ENCODE measurements around the gene GTPBP4. TPM values are rescaled to one million over a fixed set of nuclear protein-coding genes. Genes with fewer than 3 reads are reported as not detected.

GTPBP4 gene
- total and polyA plus RNA-seq, 2 of the 13 experiments (the other 11 are each of a cell fraction or from before 2014, with no cell fraction given) = 24.1 to 85.5 TPM

DNA sequence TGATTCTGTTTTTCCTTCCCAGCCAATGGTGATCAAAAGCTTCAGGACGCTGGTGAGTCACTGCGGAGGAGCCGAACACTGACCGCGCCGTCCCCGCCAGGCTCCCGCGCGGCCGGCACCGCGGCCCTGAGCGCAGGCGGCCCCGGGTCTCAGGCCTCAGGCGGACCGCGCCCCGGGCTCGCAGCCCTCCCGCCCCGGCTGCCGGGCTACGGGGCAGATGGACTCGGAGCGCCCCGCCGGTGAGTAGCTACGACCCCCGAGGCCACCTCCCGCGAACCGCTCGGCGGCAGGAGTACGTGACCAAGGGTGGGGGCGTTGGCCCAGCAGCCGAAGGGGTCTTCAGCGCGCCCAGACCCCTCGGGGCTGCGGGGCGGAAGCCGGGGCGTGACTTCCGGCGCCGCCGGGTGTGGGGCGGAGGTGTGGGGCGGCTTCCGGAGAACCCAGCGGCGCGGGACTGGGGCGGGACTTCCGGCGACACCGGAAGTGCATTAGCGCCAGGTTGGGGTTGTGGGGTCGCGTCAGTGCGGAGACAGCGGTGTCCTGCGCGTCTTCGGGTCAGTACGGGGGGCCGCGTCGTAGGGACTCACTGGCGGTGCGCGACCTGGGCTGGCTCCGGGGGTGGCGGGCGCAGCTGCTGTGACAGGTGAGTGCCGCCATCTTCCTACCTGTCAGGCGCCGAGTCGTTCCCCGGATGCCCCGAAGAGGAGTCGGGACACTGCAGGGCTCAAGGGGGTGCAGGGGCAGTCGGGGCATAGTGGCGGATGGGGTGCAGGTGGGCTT is 68.3 kb downstream of the GTPBP4 start, which contains the start of gene WDR37 (continued):
- peak; percentile 88 for TF ChIP-seq MYPOP (CRISPR knock-in tag; IDR thresholded peaks at IDR 0.05)
- no peak for TF ChIP-seq SOX13 (IDR thresholded peaks at IDR 0.05)
- TF ChIP-seq SOX13 (CRISPR knock-in tag; conservative IDR thresholded peaks at IDR 0.05 in 1 of 2, IDR thresholded peaks at IDR 0.05 in 1 of 2) = peak in 1 of 2 experiments; percentile 27; a peak in 1 of 4 replicates
- no peak for TF ChIP-seq ZMYM3 (CRISPR knock-in tag; IDR thresholded peaks at IDR 0.05)
- no peak for TF ChIP-seq ZNF160 (CRISPR knock-in tag; IDR thresholded peaks at IDR 0.05)
- peak; percentile 40; the same call in 1 of the 2 replicates for TF ChIP-seq ESRRA (CRISPR knock-in tag; IDR thresholded peaks at IDR 0.05; ENCODE audit: low read depth)
- no peak for TF ChIP-seq EHMT2 (IDR thresholded peaks at IDR 0.05; ENCODE audit: borderline replicate concordance, low read depth, low read length)
- no peak; the same call in 1 of the 2 replicates for TF ChIP-seq RNF219 (CRISPR knock-in tag; IDR thresholded peaks at IDR 0.05)
- peak; percentile 65; the same call in 1 of the 3 replicates for TF ChIP-seq MXI1 (IDR thresholded peaks at IDR 0.05; ENCODE audit: borderline replicate concordance, low read depth, low read length)
- 0 out of 2 replicates have a peak, but pooled peaks have one; percentile 22 for TF ChIP-seq DZIP1 (CRISPR knock-in tag; IDR thresholded peaks at IDR 0.05)
- 0 out of 2 replicates have a peak, but pooled peaks have one; percentile 57 for TF ChIP-seq ZNF274 (CRISPR knock-in tag; IDR thresholded peaks at IDR 0.05)
- peak; percentile 72 for TF ChIP-seq ZNF124 (CRISPR knock-in tag; IDR thresholded peaks at IDR 0.05)
- TF ChIP-seq MTF2 (CRISPR knock-in tag; IDR thresholded peaks at IDR 0.05; ENCODE audit: borderline replicate concordance) = no peak
- no peak for TF ChIP-seq LCORL (IDR thresholded peaks at IDR 0.05)
- TF ChIP-seq LCORL (CRISPR knock-in tag; IDR thresholded peaks at IDR 0.05) = no peak
- TF ChIP-seq, protein P1, sequence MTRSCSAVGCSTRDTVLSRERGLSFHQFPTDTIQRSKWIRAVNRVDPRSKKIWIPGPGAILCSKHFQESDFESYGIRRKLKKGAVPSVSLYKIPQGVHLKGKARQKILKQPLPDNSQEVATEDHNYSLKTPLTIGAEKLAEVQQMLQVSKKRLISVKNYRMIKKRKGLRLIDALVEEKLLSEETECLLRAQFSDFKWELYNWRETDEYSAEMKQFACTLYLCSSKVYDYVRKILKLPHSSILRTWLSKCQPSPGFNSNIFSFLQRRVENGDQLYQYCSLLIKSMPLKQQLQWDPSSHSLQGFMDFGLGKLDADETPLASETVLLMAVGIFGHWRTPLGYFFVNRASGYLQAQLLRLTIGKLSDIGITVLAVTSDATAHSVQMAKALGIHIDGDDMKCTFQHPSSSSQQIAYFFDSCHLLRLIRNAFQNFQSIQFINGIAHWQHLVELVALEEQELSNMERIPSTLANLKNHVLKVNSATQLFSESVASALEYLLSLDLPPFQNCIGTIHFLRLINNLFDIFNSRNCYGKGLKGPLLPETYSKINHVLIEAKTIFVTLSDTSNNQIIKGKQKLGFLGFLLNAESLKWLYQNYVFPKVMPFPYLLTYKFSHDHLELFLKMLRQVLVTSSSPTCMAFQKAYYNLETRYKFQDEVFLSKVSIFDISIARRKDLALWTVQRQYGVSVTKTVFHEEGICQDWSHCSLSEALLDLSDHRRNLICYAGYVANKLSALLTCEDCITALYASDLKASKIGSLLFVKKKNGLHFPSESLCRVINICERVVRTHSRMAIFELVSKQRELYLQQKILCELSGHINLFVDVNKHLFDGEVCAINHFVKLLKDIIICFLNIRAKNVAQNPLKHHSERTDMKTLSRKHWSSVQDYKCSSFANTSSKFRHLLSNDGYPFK (CRISPR knock-in tag; IDR thresholded peaks at IDR 0.05; ENCODE audit: borderline replicate concordance) = peak; percentile 87; the same call in 1 of the 2 replicates
- peak; percentile 76 for TF ChIP-seq POLR2AphosphoS5 (IDR thresholded peaks at IDR 0.05; ENCODE audit: low read depth, low read length)

Measured in HepG2 (cell line).